Adrenal gland (tissue), 5 donors: ENCODE results near the gene TTC36.

ENCODE experiments used
- CTCF ChIP-seq, 6 experiments: fragments of 450-650 bp in 4 of 6; fragments of 200-600 bp in 2 of 6; sonication (generic) in 1 of 6; IDR thresholded peaks; 1 replicate in 5 of 6; 2 replicates in 1 of 6; pipeline versions ENCODE4 v1.5.1 to v1.8.0; 2016 to 2021; ENCODE audit warnings: antibody characterized with exemption in 6 of 6, mild to moderate bottlenecking in 2 of 6, moderate library complexity in 1 of 6
- POLR2A ChIP-seq, 2 donors: fragments of 450-650 bp; IDR thresholded peaks; one replicate each; pipeline ENCODE4 v1.6.1; 2017; ENCODE audit warnings: antibody characterized with exemption in 2 of 2, mild to moderate bottlenecking in 2 of 2, moderate library complexity in 1 of 2
- donor health status: DM: no; HTN: no; CAD: no.

GRCh38 chr11:118527109-118527508 is at the start of gene TTC36:
- TF ChIP-seq CTCF (IDR thresholded peaks at IDR 0.05) (no peak), POLR2A (IDR thresholded peaks at IDR 0.05) (no peak)
